SK-N-SH treated with all-trans-retinoic acid at 6 μM for 48 hours (cell line): Measurements from ENCODE around the gene CLMN.

Experiments
- ATAC-seq: fragments of 200-7000 bp; cut with Tn5 transposase; 3 replicates; pipeline ENCODE4 v1.9.1; 2020; ENCODE audit warnings: mild to moderate bottlenecking, moderate library complexity
- ARNTL ChIP-seq: fragments of 450-650 bp; formaldehyde crosslinking; IDR thresholded peaks from 2 replicates; pipeline ENCODE4 v1.5.0; 2020; ENCODE audit warnings: low read depth, mild to moderate bottlenecking, moderate library complexity, borderline replicate concordance
- BACH2 ChIP-seq: fragments of 250-450 bp; sonication (Bioruptor Pico); IDR thresholded peaks from 2 replicates; pipeline ENCODE4 v1.9.0; 2021; ENCODE audit warnings: mild to moderate bottlenecking, borderline replicate concordance
- CSDC2 ChIP-seq: fragments of 250-450 bp; sonication (Bioruptor Pico); IDR thresholded peaks from 2 replicates; pipeline ENCODE4 v1.5.0; 2020; ENCODE audit warnings: mild to moderate bottlenecking, moderate library complexity
- CSRNP3 ChIP-seq: fragments of 250-450 bp; sonication (Bioruptor Pico); IDR thresholded peaks from 2 replicates; pipeline ENCODE4 v1.5.1; 2021; ENCODE audit warnings: mild to moderate bottlenecking, moderate library complexity
- ESRRG ChIP-seq: fragments of 250-450 bp; sonication (Bioruptor Pico); IDR thresholded peaks from 2 replicates; pipeline ENCODE4 v1.6.1; 2021; ENCODE audit warnings: mild to moderate bottlenecking
- GLIS3 ChIP-seq: fragments of 250-450 bp; sonication (Bioruptor Pico); IDR thresholded peaks from 2 replicates; pipeline ENCODE4 v1.5.0; 2020; ENCODE audit warnings: mild to moderate bottlenecking, moderate library complexity
- ISL1 ChIP-seq: fragments of 250-450 bp; sonication (Bioruptor Pico); IDR thresholded peaks from 2 replicates; pipeline ENCODE4 v2.1.2; 2022; ENCODE audit warnings: mild to moderate bottlenecking, moderate library complexity
- OSR1 ChIP-seq: fragments of 250-450 bp; sonication (Bioruptor Pico); IDR thresholded peaks from 2 replicates; pipeline ENCODE4 v1.8.0; 2022; ENCODE audit warnings: moderate library complexity, mild to moderate bottlenecking, inconsistent platforms
- PATZ1 ChIP-seq: fragments of 250-450 bp; sonication (Bioruptor Pico); IDR thresholded peaks from 2 replicates; pipeline ENCODE4 v1.8.0; 2020; ENCODE audit warnings: mild to moderate bottlenecking, moderate library complexity, borderline replicate concordance
- POU6F1 ChIP-seq: fragments of 250-450 bp; sonication (Bioruptor Pico); IDR thresholded peaks from 2 replicates; pipeline ENCODE4 v1.8.0; 2021; ENCODE audit warnings: low read depth, mild to moderate bottlenecking, moderate library complexity, borderline replicate concordance
- PPARA ChIP-seq: fragments of 250-450 bp; sonication (Bioruptor Pico); IDR thresholded peaks from 2 replicates; pipeline ENCODE4 v1.5.0; 2020; ENCODE audit warnings: mild to moderate bottlenecking, borderline replicate concordance
- RARB ChIP-seq: fragments of 250-450 bp; sonication (Bioruptor Pico); IDR thresholded peaks from 2 replicates; pipeline ENCODE4 v1.8.0; 2021; ENCODE audit warnings: mild to moderate bottlenecking, moderate library complexity
- SNAI2 ChIP-seq: fragments of 250-450 bp; sonication (Bioruptor Pico); IDR thresholded peaks from 2 replicates; pipeline ENCODE4 v1.5.0; 2020; ENCODE audit warnings: mild to moderate bottlenecking, moderate library complexity
- TCF4 ChIP-seq: fragments of 250-450 bp; sonication (Bioruptor Pico); IDR thresholded peaks from 2 replicates; pipeline ENCODE4 v1.8.0; 2021; ENCODE audit warnings: mild to moderate bottlenecking, moderate library complexity, borderline replicate concordance
- TOX ChIP-seq: fragments of 250-450 bp; sonication (Bioruptor Pico); IDR thresholded peaks from 2 replicates; pipeline ENCODE4 v1.8.0; 2021; ENCODE audit warnings: mild to moderate bottlenecking, moderate library complexity, borderline replicate concordance
- ZC3H10 ChIP-seq: fragments of 250-450 bp; sonication (Bioruptor Pico); IDR thresholded peaks from 2 replicates; pipeline ENCODE4 v1.5.1; 2021; ENCODE audit warnings: mild to moderate bottlenecking, moderate library complexity
- ZFP30 ChIP-seq: fragments of 450-650 bp; formaldehyde crosslinking; IDR thresholded peaks from 2 replicates; pipeline ENCODE4 v1.5.0; 2022; ENCODE audit warnings: mild to moderate bottlenecking, moderate library complexity
- ZNF565 ChIP-seq: fragments of 450-650 bp; formaldehyde crosslinking; conservative IDR thresholded peaks from 2 replicates; pipeline ENCODE4 v1.5.0; 2020; ENCODE audit warnings: low read depth, mild to moderate bottlenecking, moderate library complexity
- ZNF70 ChIP-seq: fragments of 450-650 bp; formaldehyde crosslinking; IDR thresholded peaks from 2 replicates; pipeline ENCODE4 v1.5.0; 2020; ENCODE audit warnings: mild to moderate bottlenecking, moderate library complexity
- ZNF8 ChIP-seq: fragments of 450-650 bp; formaldehyde crosslinking; IDR thresholded peaks from 2 replicates; pipeline ENCODE4 v1.5.0; 2020; ENCODE audit warnings: mild to moderate bottlenecking, moderate library complexity
- TF ChIP-seq, protein P1 (sequence below): fragments of 250-450 bp; sonication (Bioruptor Pico); IDR thresholded peaks from 2 replicates; pipeline ENCODE4 v1.5.0; 2020; ENCODE audit warnings: mild to moderate bottlenecking, moderate library complexity
- TF ChIP-seq, protein P2 (sequence below): fragments of 250-450 bp; sonication (Bioruptor Pico); IDR thresholded peaks from 2 replicates; pipeline ENCODE4 v1.5.1; 2020; ENCODE audit warnings: low read depth, mild to moderate bottlenecking, moderate library complexity

CLMN gene

GRCh38 chr14:95344536-95344935 lies 24.8 kb upstream of the CLMN start:
- TF ChIP-seq ARNTL (CRISPR knock-in tag): no peak
- TF ChIP-seq TOX (CRISPR knock-in tag): no peak
- TF ChIP-seq POU6F1 (CRISPR knock-in tag): no peak
- no peak for TF ChIP-seq ZNF70 (CRISPR knock-in tag)
- no peak for TF ChIP-seq TCF4 (CRISPR knock-in tag)
- no peak for TF ChIP-seq ZNF8 (CRISPR knock-in tag)
- TF ChIP-seq ESRRG (CRISPR knock-in tag): no peak
- no peak for TF ChIP-seq RARB (CRISPR knock-in tag)
- TF ChIP-seq BACH2 (CRISPR knock-in tag): no peak
- TF ChIP-seq ZC3H10 (CRISPR knock-in tag): no peak
- no peak for TF ChIP-seq OSR1
- no peak for TF ChIP-seq GLIS3 (CRISPR knock-in tag)
- TF ChIP-seq ZNF565 (CRISPR knock-in tag): no peak
- no peak for TF ChIP-seq ZFP30
- TF ChIP-seq, protein P1, sequence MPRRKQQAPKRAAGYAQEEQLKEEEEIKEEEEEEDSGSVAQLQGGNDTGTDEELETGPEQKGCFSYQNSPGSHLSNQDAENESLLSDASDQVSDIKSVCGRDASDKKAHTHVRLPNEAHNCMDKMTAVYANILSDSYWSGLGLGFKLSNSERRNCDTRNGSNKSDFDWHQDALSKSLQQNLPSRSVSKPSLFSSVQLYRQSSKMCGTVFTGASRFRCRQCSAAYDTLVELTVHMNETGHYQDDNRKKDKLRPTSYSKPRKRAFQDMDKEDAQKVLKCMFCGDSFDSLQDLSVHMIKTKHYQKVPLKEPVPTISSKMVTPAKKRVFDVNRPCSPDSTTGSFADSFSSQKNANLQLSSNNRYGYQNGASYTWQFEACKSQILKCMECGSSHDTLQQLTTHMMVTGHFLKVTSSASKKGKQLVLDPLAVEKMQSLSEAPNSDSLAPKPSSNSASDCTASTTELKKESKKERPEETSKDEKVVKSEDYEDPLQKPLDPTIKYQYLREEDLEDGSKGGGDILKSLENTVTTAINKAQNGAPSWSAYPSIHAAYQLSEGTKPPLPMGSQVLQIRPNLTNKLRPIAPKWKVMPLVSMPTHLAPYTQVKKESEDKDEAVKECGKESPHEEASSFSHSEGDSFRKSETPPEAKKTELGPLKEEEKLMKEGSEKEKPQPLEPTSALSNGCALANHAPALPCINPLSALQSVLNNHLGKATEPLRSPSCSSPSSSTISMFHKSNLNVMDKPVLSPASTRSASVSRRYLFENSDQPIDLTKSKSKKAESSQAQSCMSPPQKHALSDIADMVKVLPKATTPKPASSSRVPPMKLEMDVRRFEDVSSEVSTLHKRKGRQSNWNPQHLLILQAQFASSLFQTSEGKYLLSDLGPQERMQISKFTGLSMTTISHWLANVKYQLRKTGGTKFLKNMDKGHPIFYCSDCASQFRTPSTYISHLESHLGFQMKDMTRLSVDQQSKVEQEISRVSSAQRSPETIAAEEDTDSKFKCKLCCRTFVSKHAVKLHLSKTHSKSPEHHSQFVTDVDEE (CRISPR knock-in tag): no peak
- TF ChIP-seq ISL1: no peak
- TF ChIP-seq, all 23 proteins: peak for 0
- no peak for ATAC-seq

DNA sequence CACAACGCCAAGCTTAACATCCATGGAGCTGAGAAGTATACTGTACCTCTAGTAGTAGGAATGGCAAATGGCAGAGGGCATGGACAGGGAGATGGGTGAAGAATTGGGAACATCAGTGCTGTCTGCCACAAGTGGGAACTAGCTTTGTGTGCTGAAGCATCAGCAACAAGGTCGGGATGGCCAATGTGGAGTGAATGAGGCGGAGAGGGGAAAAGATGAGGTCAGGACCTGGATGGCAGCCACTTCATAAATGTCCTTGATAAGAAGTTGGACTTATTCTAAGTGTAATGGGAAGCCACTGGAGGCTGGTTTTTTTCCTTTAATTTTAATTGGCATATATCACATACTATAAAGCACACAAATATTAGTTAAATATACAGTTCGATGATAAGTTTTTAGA lies 21.9 kb upstream of the CLMN start:
- no peak for ATAC-seq
- TF ChIP-seq, protein P2, sequence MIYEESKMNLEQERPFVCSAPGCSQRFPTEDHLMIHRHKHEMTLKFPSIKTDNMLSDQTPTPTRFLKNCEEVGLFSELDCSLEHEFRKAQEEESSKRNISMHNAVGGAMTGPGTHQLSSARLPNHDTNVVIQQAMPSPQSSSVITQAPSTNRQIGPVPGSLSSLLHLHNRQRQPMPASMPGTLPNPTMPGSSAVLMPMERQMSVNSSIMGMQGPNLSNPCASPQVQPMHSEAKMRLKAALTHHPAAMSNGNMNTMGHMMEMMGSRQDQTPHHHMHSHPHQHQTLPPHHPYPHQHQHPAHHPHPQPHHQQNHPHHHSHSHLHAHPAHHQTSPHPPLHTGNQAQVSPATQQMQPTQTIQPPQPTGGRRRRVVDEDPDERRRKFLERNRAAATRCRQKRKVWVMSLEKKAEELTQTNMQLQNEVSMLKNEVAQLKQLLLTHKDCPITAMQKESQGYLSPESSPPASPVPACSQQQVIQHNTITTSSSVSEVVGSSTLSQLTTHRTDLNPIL: no peak
- no peak for TF ChIP-seq PPARA (CRISPR knock-in tag)
- TF ChIP-seq ZNF565 (CRISPR knock-in tag): no peak
- no peak for TF ChIP-seq BACH2 (CRISPR knock-in tag)
- TF ChIP-seq CSDC2 (CRISPR knock-in tag): no peak
- TF ChIP-seq, protein P1 (CRISPR knock-in tag): no peak
- no peak for TF ChIP-seq GLIS3 (CRISPR knock-in tag)
- TF ChIP-seq TOX (CRISPR knock-in tag): no peak
- TF ChIP-seq TCF4 (CRISPR knock-in tag): no peak
- no peak for TF ChIP-seq ZNF8 (CRISPR knock-in tag)
- no peak for TF ChIP-seq CSRNP3 (CRISPR knock-in tag)
- TF ChIP-seq SNAI2: no peak
- no peak for TF ChIP-seq ZC3H10 (CRISPR knock-in tag)

DNA sequence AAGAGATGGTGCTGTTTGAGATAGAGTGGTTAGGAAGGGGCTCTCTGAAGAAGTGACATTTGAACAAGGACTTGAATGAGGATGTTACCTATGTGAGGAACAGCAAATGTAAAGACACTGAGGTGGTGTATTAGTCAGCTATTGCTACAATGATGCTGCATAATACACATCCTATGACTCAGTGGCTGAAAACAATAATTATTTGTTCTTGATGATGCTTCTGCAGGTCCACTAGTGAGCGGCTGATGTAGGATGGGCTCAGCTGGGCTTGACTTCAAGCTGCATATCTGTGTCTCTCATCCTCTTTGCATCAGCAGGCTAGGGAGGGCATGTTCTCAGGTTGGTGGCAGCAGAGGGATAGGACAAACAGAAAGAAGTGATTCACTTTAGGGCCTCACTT lies 21.4 kb upstream of the CLMN start:
- ATAC-seq: no peak
- TF ChIP-seq RARB (CRISPR knock-in tag) (no peak), ARNTL (CRISPR knock-in tag) (no peak), PATZ1 (CRISPR knock-in tag) (no peak), PPARA (CRISPR knock-in tag) (no peak)
- TF ChIP-seq, protein P2: no peak
